CD14-positive monocyte (primary cell): ENCODE measurements around the gene DTNB. TPM values are rescaled to one million over a fixed set of nuclear protein-coding genes. Genes with fewer than 3 reads are reported as not detected.

ENCODE experiments used
- DNase-seq, 3 donors: peaks; one replicate each; pipeline ENCODE4 v3.0.0-alpha.2; 2011 to 2022
- H2AFZ ChIP-seq: 2 replicates; pipeline ENCODE4 v1.6.0; 2012; ENCODE audit warnings: mild to moderate bottlenecking, low read depth, low read length, inconsistent platforms; ENCODE audit not compliant: insufficient read depth, poor library complexity, severe bottlenecking
- H3K27ac ChIP-seq, 2 donors: 1 replicate in 1 of 2; 2 replicates in 1 of 2; pipeline ENCODE4 v1.5.1; 2012 to 2013; ENCODE audit warnings: low read length in 2 of 2, control low read depth in 1 of 2, inconsistent platforms in 1 of 2, low read depth in 1 of 2, mild to moderate bottlenecking in 1 of 2
- H3K27me3 ChIP-seq, 2 donors: one replicate each; pipeline versions ENCODE4 v1.6.0 to v1.6.1; 2011 to 2013; ENCODE audit warnings: low read length in 2 of 2; ENCODE audit not compliant: control insufficient read depth in 2 of 2, insufficient read depth in 2 of 2
- H3K36me3 ChIP-seq, 2 donors: replicated peaks in 1 of 2; 1 replicate in 1 of 2; 2 replicates in 1 of 2; pipeline versions ENCODE4 v1.5.1 to v1.6.1; 2012 to 2013; ENCODE audit warnings: low read length in 2 of 2, control low read depth in 1 of 2, inconsistent platforms in 1 of 2, mild to moderate bottlenecking in 1 of 2; ENCODE audit not compliant: insufficient read depth in 2 of 2, control insufficient read depth in 1 of 2
- H3K4me1 ChIP-seq, 2 donors: 1 replicate in 1 of 2; 2 replicates in 1 of 2; pipeline versions ENCODE4 v1.5.1 to v1.6.1; 2012 to 2013; ENCODE audit warnings: low read length in 2 of 2, control low read depth in 1 of 2, inconsistent platforms in 1 of 2, mild to moderate bottlenecking in 1 of 2, moderate library complexity in 1 of 2; ENCODE audit not compliant: insufficient read depth in 2 of 2, control insufficient read depth in 1 of 2
- H3K4me2 ChIP-seq: replicated peaks from 2 replicates; pipeline ENCODE3; 2012; ENCODE audit warnings: low read length, moderate library complexity, mild to moderate bottlenecking; ENCODE audit not compliant: poor library complexity, severe bottlenecking; ENCODE audit errors: extremely low read depth
- H3K4me3 ChIP-seq, 3 experiments: fragments of 200-600 bp in 1 of 3; sonication (generic) in 1 of 3; replicated peaks in 1 of 3; 1 replicate in 2 of 3; 2 replicates in 1 of 3; pipeline ENCODE4 v1.5.1; 2011 to 2013; ENCODE audit warnings: low read length in 3 of 3, mild to moderate bottlenecking in 3 of 3, control low read depth in 2 of 3, low read depth in 2 of 3, inconsistent platforms in 1 of 3, moderate library complexity in 1 of 3
- H3K79me2 ChIP-seq: 2 replicates; pipeline ENCODE4 v1.6.0; 2012; ENCODE audit warnings: mild to moderate bottlenecking, control low read depth, inconsistent platforms, low read length, moderate library complexity; ENCODE audit not compliant: insufficient read depth
- H3K9ac ChIP-seq: 2 replicates; pipeline ENCODE4 v1.6.0; 2017; ENCODE audit warnings: low read length, mild to moderate bottlenecking; ENCODE audit not compliant: insufficient read depth, poor library complexity, severe bottlenecking
- H3K9me3 ChIP-seq, 2 donors: replicated peaks in 1 of 2; 1 replicate in 1 of 2; 2 replicates in 1 of 2; pipeline versions ENCODE4 v1.5.1 to v1.6.1; 2012 to 2013; ENCODE audit warnings: low read length in 2 of 2, control low read depth in 1 of 2; ENCODE audit not compliant: control insufficient read depth in 1 of 2, insufficient read depth in 1 of 2
- H4K20me1 ChIP-seq: 2 replicates; pipeline ENCODE4 v1.6.0; 2012; ENCODE audit warnings: mild to moderate bottlenecking, low read length, control low read depth, moderate library complexity; ENCODE audit not compliant: insufficient read depth
- H3K27ac Mint-ChIP-seq, 7 donors: one replicate each; pipeline ENCODE4 v1.8.0; 2020; ENCODE audit warnings: mild to moderate bottlenecking in 7 of 7, mixed read lengths in 7 of 7, moderate library complexity in 6 of 7, inconsistent platforms in 2 of 7
- H3K27me3 Mint-ChIP-seq, 3 donors: one replicate each; pipeline ENCODE4 v1.8.0; 2021 to 2022; ENCODE audit warnings: low read depth in 3 of 3, mild to moderate bottlenecking in 3 of 3, mixed read lengths in 3 of 3, moderate library complexity in 3 of 3, inconsistent platforms in 1 of 3
- H3K36me3 Mint-ChIP-seq, 2 donors: one replicate each; pipeline ENCODE4 v1.8.0; 2020; ENCODE audit warnings: mixed read lengths in 2 of 2, inconsistent platforms in 1 of 2, mild to moderate bottlenecking in 1 of 2
- H3K4me1 Mint-ChIP-seq: one replicate; pipeline ENCODE4 v1.8.0; 2020; ENCODE audit warnings: mild to moderate bottlenecking, mixed read lengths
- H3K4me3 Mint-ChIP-seq, 2 donors: one replicate each; pipeline ENCODE4 v1.8.0; 2020; ENCODE audit warnings: mild to moderate bottlenecking in 2 of 2, mixed read lengths in 2 of 2, moderate library complexity in 1 of 2
- H3K9me3 Mint-ChIP-seq, 7 donors: one replicate each; pipeline ENCODE4 v1.8.0; 2020 to 2022; ENCODE audit warnings: mixed read lengths in 7 of 7, mild to moderate bottlenecking in 6 of 7, moderate library complexity in 6 of 7, inconsistent platforms in 2 of 7
- WGBS: methylation state at CpG from one replicate; pipeline ENCODE4 v1.1.5; 2013; ENCODE audit warnings: missing lambda C conversion rate; ENCODE audit not compliant: insufficient coverage; 5-methylcytosine and 5-hydroxymethylcytosine counted together
- intact Hi-C, 2 donors: fragments of 100-400 bp; cut with micrococcal nuclease; formaldehyde crosslinking; loops; one replicate each; pipeline versions ENCODE4 v1.15.0 to v1.15.1; 2023
- polyA plus RNA-seq, 3 donors: library from polyadenylated mRNA; depleted of rRNA in 1 of 3; unstranded in 2 of 3; stranded (reverse) in 1 of 3; fragments of 300-500 nt in 2 of 3; fragments of >200 nt in 1 of 3; fragmentation: Illumina TruSeq in 2 of 3; gene quantifications; 1 replicate in 2 of 3; 2 replicates in 1 of 3; pipeline ENCODE4 v1.2.3, GENCODE V29; 2012 to 2021
- TF ChIP-seq, protein P1 (sequence below): fragments of 200-600 bp; IDR thresholded peaks from one replicate; pipeline ENCODE4 v1.8.0; 2022; ENCODE audit warnings: antibody characterized with exemption, mild to moderate bottlenecking

DTNB gene
- polyA plus RNA-seq, 3 donors: 3.0 to 4.2 (median 3.3) TPM

- peaks cover 16% of the 10 kb centered on the region for H3K4me1 Mint-ChIP-seq
- Histone ChIP-seq H3K9ac (no peak overlapping the region), H3K79me2 (no peaks in the 10 kb centered on the region), H3K4me2 (no peak overlapping the region), H2AFZ (no peak overlapping the region), H3K27me3 (no peaks in the 10 kb centered on the region), H3K36me3 (no peaks in the 10 kb centered on the region), H3K9me3 (no peaks in the 10 kb centered on the region), H4K20me1 (no peaks in the 10 kb centered on the region), H3K4me3 (no peak overlapping the region), H3K27ac (no peak overlapping the region), H3K4me1 (peaks cover 12 to 19% of the 10 kb centered on the region in 2 donors)
- H3K27ac Mint-ChIP-seq: no peak overlapping the region
- peaks cover 0 to 4% (median 0%) of the 10 kb centered on the region in 7 donors for H3K9me3 Mint-ChIP-seq
- H3K27me3 Mint-ChIP-seq: peaks cover 2 to 7% (median 7%) of the 10 kb centered on the region in 3 donors
- 97% methylated on average over 6 of the region's 8 CpGs for WGBS
- intact Hi-C loops: no loop called here
- DNase-seq: no peak
- H3K36me3 Mint-ChIP-seq: no peaks in the 10 kb centered on the region
- TF ChIP-seq, protein P1, sequence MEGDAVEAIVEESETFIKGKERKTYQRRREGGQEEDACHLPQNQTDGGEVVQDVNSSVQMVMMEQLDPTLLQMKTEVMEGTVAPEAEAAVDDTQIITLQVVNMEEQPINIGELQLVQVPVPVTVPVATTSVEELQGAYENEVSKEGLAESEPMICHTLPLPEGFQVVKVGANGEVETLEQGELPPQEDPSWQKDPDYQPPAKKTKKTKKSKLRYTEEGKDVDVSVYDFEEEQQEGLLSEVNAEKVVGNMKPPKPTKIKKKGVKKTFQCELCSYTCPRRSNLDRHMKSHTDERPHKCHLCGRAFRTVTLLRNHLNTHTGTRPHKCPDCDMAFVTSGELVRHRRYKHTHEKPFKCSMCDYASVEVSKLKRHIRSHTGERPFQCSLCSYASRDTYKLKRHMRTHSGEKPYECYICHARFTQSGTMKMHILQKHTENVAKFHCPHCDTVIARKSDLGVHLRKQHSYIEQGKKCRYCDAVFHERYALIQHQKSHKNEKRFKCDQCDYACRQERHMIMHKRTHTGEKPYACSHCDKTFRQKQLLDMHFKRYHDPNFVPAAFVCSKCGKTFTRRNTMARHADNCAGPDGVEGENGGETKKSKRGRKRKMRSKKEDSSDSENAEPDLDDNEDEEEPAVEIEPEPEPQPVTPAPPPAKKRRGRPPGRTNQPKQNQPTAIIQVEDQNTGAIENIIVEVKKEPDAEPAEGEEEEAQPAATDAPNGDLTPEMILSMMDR: no peak
- H3K4me3 Mint-ChIP-seq: no peak overlapping the region
These were observed 314.5 kb downstream of the DTNB start for GRCh38 chr2:25358836-25359235.

GRCh38 chr2:25358249-25358815 is 315.0 kb downstream of the DTNB start:
- Mint-ChIP-seq H3K27ac (no peak overlapping the region), H3K9me3 (peaks cover 0 to 4% (median 0%) of the 10 kb centered on the region in 7 donors), H3K4me1 (peaks cover 13% of the 10 kb centered on the region), H3K36me3 (no peaks in the 10 kb centered on the region), H3K27me3 (peaks cover 2 to 9% (median 7%) of the 10 kb centered on the region in 3 donors), H3K4me3 (no peak overlapping the region)
- intact Hi-C loops: no loop called here
- peaks cover 12 to 19% of the 10 kb centered on the region in 2 donors for H3K4me1 ChIP-seq
- H3K27ac ChIP-seq: no peak overlapping the region
- H3K9me3 ChIP-seq: no peaks in the 10 kb centered on the region
- no peak for DNase-seq
- no peak overlapping the region for H3K9ac ChIP-seq
- no peak overlapping the region for H3K4me2 ChIP-seq
- no peaks in the 10 kb centered on the region for H3K27me3 ChIP-seq
- TF ChIP-seq, protein P1: no peak
- no peaks in the 10 kb centered on the region for H3K79me2 ChIP-seq
- over 99% methylated on average over 6 of the region's 6 CpGs for WGBS
- no peak overlapping the region for H2AFZ ChIP-seq
- H3K4me3 ChIP-seq: no peak overlapping the region
- no peaks in the 10 kb centered on the region for H3K36me3 ChIP-seq
- no peaks in the 10 kb centered on the region for H4K20me1 ChIP-seq
